ENCODE data around the gene IGF1R.

GRCh38 chr15:98920091-98920880 is 271.9 kb downstream of the IGF1R start:
- no peak for TF ChIP-seq EZH2 (IDR thresholded peaks at IDR 0.05)
- TF ChIP-seq CTCF (IDR thresholded peaks at IDR 0.05) = no peak
- TF ChIP-seq EZH2phosphoT487 (IDR thresholded peaks at IDR 0.05) = no peak

Data from neural progenitor cell (in vitro differentiated cells).